Measurements from ENCODE around the gene CSAG2.
"Not testable (repeated sequence)": the region's sequence is repeated elsewhere in the genome, so short reads cannot be mapped to it uniquely, and the experiment has no call there.

CSAG2 gene

GRCh38 chrX:152725409-152725808, 16.3 kb upstream of the CSAG2 start:
- no peaks in the 10 kb centered on the region for H3K27me3 ChIP-seq (ENCODE audit: low read length)
- H3K4me3 ChIP-seq (ENCODE audit: insufficient read depth, low read length, poor library complexity, severe bottlenecking), result no peak overlapping the region
- no peaks in the 10 kb centered on the region for H3K9me3 ChIP-seq (ENCODE audit: insufficient read depth, low read length)
- H3K36me3 ChIP-seq (ENCODE audit: low read length), result no peaks in the 10 kb centered on the region
- H3K9ac ChIP-seq (ENCODE audit: low read length), result no peak overlapping the region
- H3K79me2 ChIP-seq (ENCODE audit: insufficient read depth, low read length), result no peaks in the 10 kb centered on the region
- no peaks in the 10 kb centered on the region for H3F3A ChIP-seq (ENCODE audit: insufficient read depth)
- no peak overlapping the region for H3K27ac ChIP-seq (ENCODE audit: low read depth, low read length)
- H3K4me2 ChIP-seq (ENCODE audit: low read depth, low read length, poor library complexity, severe bottlenecking), result no peak overlapping the region
- no peak for TF ChIP-seq CTCF (IDR thresholded peaks at IDR 0.05; ENCODE audit: insufficient read depth, low read length, poor library complexity, severe bottlenecking)
- TF ChIP-seq EZH2phosphoT487 (conservative IDR thresholded peaks at IDR 0.05; ENCODE audit: low read length), result no peak
- H3K9me2 ChIP-seq (replicated peaks; ENCODE audit: insufficient read depth, low read length), result no peaks in the 10 kb centered on the region
- no peak overlapping the region for H2AFZ ChIP-seq (ENCODE audit: low read depth, low read length, severe bottlenecking)
- H4K20me1 ChIP-seq (ENCODE audit: low read depth, low read length), result no peaks in the 10 kb centered on the region

GRCh38 chrX:152713815-152714787, 5.0 kb upstream of the CSAG2 start, which contains the start of gene MAGEA2B:
Gene MAGEA2B, plus strand, starts transcription at chrX:152714628. Its CDS starts 2,479 bp downstream, at chrX:152717107.
- H3K9me2 ChIP-seq (replicated peaks; ENCODE audit: insufficient read depth, low read length); H3K4me3 ChIP-seq (ENCODE audit: insufficient read depth, low read length, poor library complexity, severe bottlenecking); H3K27ac ChIP-seq (ENCODE audit: low read depth, low read length); H2AFZ ChIP-seq (ENCODE audit: low read depth, low read length, severe bottlenecking); H3K36me3 ChIP-seq (ENCODE audit: low read length); H3K79me2 ChIP-seq (ENCODE audit: insufficient read depth, low read length); H4K20me1 ChIP-seq (ENCODE audit: low read depth, low read length); H3K9ac ChIP-seq (ENCODE audit: low read length); H3K9me3 ChIP-seq (ENCODE audit: insufficient read depth, low read length); H3K4me2 ChIP-seq (ENCODE audit: low read depth, low read length, poor library complexity, severe bottlenecking); H3K27me3 ChIP-seq (ENCODE audit: low read length); H3F3A ChIP-seq (ENCODE audit: insufficient read depth): not testable (repeated sequence)

GRCh38 chrX:152713195-152713594, 4.1 kb upstream of the CSAG2 start:
- H2AFZ ChIP-seq (ENCODE audit: low read depth, low read length, severe bottlenecking); H3F3A ChIP-seq (ENCODE audit: insufficient read depth); H3K27me3 ChIP-seq (ENCODE audit: low read length); H3K9ac ChIP-seq (ENCODE audit: low read length); H3K4me3 ChIP-seq (ENCODE audit: insufficient read depth, low read length, poor library complexity, severe bottlenecking); H3K79me2 ChIP-seq (ENCODE audit: insufficient read depth, low read length); H4K20me1 ChIP-seq (ENCODE audit: low read depth, low read length); H3K27ac ChIP-seq (ENCODE audit: low read depth, low read length); H3K9me3 ChIP-seq (ENCODE audit: insufficient read depth, low read length); H3K36me3 ChIP-seq (ENCODE audit: low read length); H3K4me2 ChIP-seq (ENCODE audit: low read depth, low read length, poor library complexity, severe bottlenecking); H3K9me2 ChIP-seq (replicated peaks; ENCODE audit: insufficient read depth, low read length): not testable (repeated sequence)

GRCh38 chrX:152706500-152706899, 2.6 kb downstream of the CSAG2 start:
- H3K36me3 ChIP-seq (ENCODE audit: low read length); H3F3A ChIP-seq (ENCODE audit: insufficient read depth); H4K20me1 ChIP-seq (ENCODE audit: low read depth, low read length); H3K9me3 ChIP-seq (ENCODE audit: insufficient read depth, low read length); H3K9me2 ChIP-seq (replicated peaks; ENCODE audit: insufficient read depth, low read length); H3K79me2 ChIP-seq (ENCODE audit: insufficient read depth, low read length); H2AFZ ChIP-seq (ENCODE audit: low read depth, low read length, severe bottlenecking); H3K9ac ChIP-seq (ENCODE audit: low read length); H3K4me2 ChIP-seq (ENCODE audit: low read depth, low read length, poor library complexity, severe bottlenecking); H3K27ac ChIP-seq (ENCODE audit: low read depth, low read length); H3K27me3 ChIP-seq (ENCODE audit: low read length); H3K4me3 ChIP-seq (ENCODE audit: insufficient read depth, low read length, poor library complexity, severe bottlenecking): not testable (repeated sequence)

DNA sequence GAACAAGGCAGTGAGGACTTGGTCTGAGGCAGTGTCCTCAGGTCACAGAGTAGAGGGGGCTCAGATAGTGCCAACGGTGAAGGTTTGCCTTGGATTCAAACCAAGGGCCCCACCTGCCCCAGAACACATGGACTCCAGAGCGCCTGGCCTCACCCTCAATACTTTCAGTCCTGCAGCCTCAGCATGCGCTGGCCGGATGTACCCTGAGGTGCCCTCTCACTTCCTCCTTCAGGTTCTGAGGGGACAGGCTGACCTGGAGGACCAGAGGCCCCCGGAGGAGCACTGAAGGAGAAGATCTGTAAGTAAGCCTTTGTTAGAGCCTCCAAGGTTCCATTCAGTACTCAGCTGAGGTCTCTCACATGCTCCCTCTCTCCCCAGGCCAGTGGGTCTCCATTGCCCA, 8.7 kb downstream of the CSAG2 start:
- not testable (repeated sequence) for H2AFZ ChIP-seq (ENCODE audit: low read depth, low read length, severe bottlenecking); H4K20me1 ChIP-seq (ENCODE audit: low read depth, low read length); H3K9me2 ChIP-seq (replicated peaks; ENCODE audit: insufficient read depth, low read length); H3K79me2 ChIP-seq (ENCODE audit: insufficient read depth, low read length); H3K27ac ChIP-seq (ENCODE audit: low read depth, low read length); H3K27me3 ChIP-seq (ENCODE audit: low read length); H3K4me3 ChIP-seq (ENCODE audit: insufficient read depth, low read length, poor library complexity, severe bottlenecking); H3F3A ChIP-seq (ENCODE audit: insufficient read depth); H3K9me3 ChIP-seq (ENCODE audit: insufficient read depth, low read length); H3K36me3 ChIP-seq (ENCODE audit: low read length); H3K9ac ChIP-seq (ENCODE audit: low read length); H3K4me2 ChIP-seq (ENCODE audit: low read depth, low read length, poor library complexity, severe bottlenecking)

- not testable (repeated sequence) for H3K4me3 ChIP-seq (ENCODE audit: insufficient read depth, low read length, poor library complexity, severe bottlenecking); H3F3A ChIP-seq (ENCODE audit: insufficient read depth); H3K79me2 ChIP-seq (ENCODE audit: insufficient read depth, low read length); H3K9me2 ChIP-seq (replicated peaks; ENCODE audit: insufficient read depth, low read length); H3K36me3 ChIP-seq (ENCODE audit: low read length); H2AFZ ChIP-seq (ENCODE audit: low read depth, low read length, severe bottlenecking); H3K27ac ChIP-seq (ENCODE audit: low read depth, low read length); H4K20me1 ChIP-seq (ENCODE audit: low read depth, low read length); H3K9me3 ChIP-seq (ENCODE audit: insufficient read depth, low read length); H3K4me2 ChIP-seq (ENCODE audit: low read depth, low read length, poor library complexity, severe bottlenecking); H3K27me3 ChIP-seq (ENCODE audit: low read length); H3K9ac ChIP-seq (ENCODE audit: low read length)
These were observed 10.8 kb downstream of the CSAG2 start, which contains the start of gene MAGEA3 for GRCh38 chrX:152697952-152698931. Gene MAGEA3, plus strand, starts transcription at chrX:152698794. Its CDS starts 2,039 bp downstream, at chrX:152700833.

All from SU-DHL-6 (cell line).